GM12892 (cell line): Measurements from ENCODE around the gene CFAP91.

Source experiments
- POLR2A ChIP-seq: IDR thresholded peaks from 2 replicates; pipeline ENCODE4 v1.6.1; 2011; ENCODE audit warnings: low read depth, low read length, control low read depth
- POLR2AphosphoS5 ChIP-seq: IDR thresholded peaks from 2 replicates; pipeline ENCODE4 v1.6.1; 2011; ENCODE audit warnings: low read depth, low read length, control low read depth
- TAF1 ChIP-seq: IDR thresholded peaks from 2 replicates; pipeline ENCODE4 v1.6.1; 2011; ENCODE audit warnings: low read depth, mild to moderate bottlenecking, control low read depth, low read length, borderline replicate concordance

GRCh38 chr3:119703820-119704531 lies 1.2 kb downstream of the CFAP91 start:
- no peak for TF ChIP-seq POLR2A
- TF ChIP-seq POLR2AphosphoS5 = no peak
- no peak for TF ChIP-seq TAF1
